SU-DHL-6 (cell line): Measurements from ENCODE around the gene SLC38A3.

Experiments used
- H2AFZ ChIP-seq: fragments of 200-600 bp; sonication (generic); 2 replicates; pipeline ENCODE4 v1.6.1; 2014; ENCODE audit warnings: low read depth, mild to moderate bottlenecking, moderate library complexity, mixed read lengths, antibody characterized with exemption, low read length; ENCODE audit not compliant: severe bottlenecking
- H3F3A ChIP-seq: fragments of 200-600 bp; shearing (Covaris generic); 2 replicates; pipeline ENCODE4 v1.6.0; 2016; ENCODE audit warnings: antibody characterized with exemption, mild to moderate bottlenecking; ENCODE audit not compliant: insufficient read depth
- H3K27ac ChIP-seq: fragments of 200-600 bp; sonication (generic); 2 replicates; pipeline ENCODE4 v1.5.1; 2016; ENCODE audit warnings: low read depth, mild to moderate bottlenecking, low read length, moderate library complexity, mixed read lengths
- H3K27me3 ChIP-seq: fragments of 200-600 bp; sonication (generic), shearing (Covaris generic); 2 replicates; pipeline ENCODE4 v1.6.0; 2014; ENCODE audit warnings: mild to moderate bottlenecking, low read length
- H3K36me3 ChIP-seq: fragments of 200-600 bp; sonication (generic); 2 replicates; pipeline ENCODE4 v1.6.1; 2014; ENCODE audit warnings: mild to moderate bottlenecking, low read length, mixed read lengths
- H3K4me2 ChIP-seq: fragments of 300-600, 200-600 bp; shearing (Covaris generic), sonication (generic); 2 replicates; pipeline ENCODE4 v1.6.0; 2014; ENCODE audit warnings: low read length, low read depth, mild to moderate bottlenecking; ENCODE audit not compliant: poor library complexity, severe bottlenecking
- H3K4me3 ChIP-seq: fragments of 200-600 bp; sonication (generic); 2 replicates; pipeline ENCODE4 v1.5.1; 2014; ENCODE audit warnings: antibody characterized with exemption, low read length, mild to moderate bottlenecking, mixed read lengths; ENCODE audit not compliant: insufficient read depth, poor library complexity, severe bottlenecking
- H3K79me2 ChIP-seq: fragments of 200-600 bp; sonication (generic); 2 replicates; pipeline ENCODE4 v1.6.1; 2014; ENCODE audit warnings: mild to moderate bottlenecking, low read length, moderate library complexity; ENCODE audit not compliant: insufficient read depth
- H3K9ac ChIP-seq: fragments of 200-600 bp; sonication (generic); 2 replicates; pipeline ENCODE4 v1.7.0; 2014; ENCODE audit warnings: mild to moderate bottlenecking, low read length
- H3K9me2 ChIP-seq: fragments of 200-600 bp; sonication (generic); replicated peaks from 2 replicates; pipeline ENCODE4 v1.6.1; 2014; ENCODE audit warnings: low read length; ENCODE audit not compliant: insufficient read depth
- H3K9me3 ChIP-seq: fragments of 200-600 bp; sonication (generic); 2 replicates; pipeline ENCODE4 v1.6.1; 2014; ENCODE audit warnings: low read length, mixed read lengths; ENCODE audit not compliant: insufficient read depth
- H4K20me1 ChIP-seq: fragments of 200-600 bp; sonication (generic); 2 replicates; pipeline ENCODE4 v1.6.1; 2014; ENCODE audit warnings: low read depth, mild to moderate bottlenecking, antibody characterized with exemption, low read length, moderate library complexity, mixed read lengths
- EZH2phosphoT487 ChIP-seq: fragments of 200-600 bp; sonication (generic), shearing (Covaris generic); conservative IDR thresholded peaks from 2 replicates; pipeline ENCODE4 v1.6.1; 2018; ENCODE audit warnings: mild to moderate bottlenecking, antibody characterized with exemption, low read length, moderate library complexity, mixed read lengths
- TF ChIP-seq, protein P1 (sequence below): fragments of 200-600 bp; sonication (generic); IDR thresholded peaks from one replicate; pipeline ENCODE4 v1.5.1; 2017; ENCODE audit warnings: antibody characterized with exemption, mild to moderate bottlenecking, low read length, moderate library complexity; ENCODE audit not compliant: insufficient read depth, poor library complexity, severe bottlenecking

SLC38A3 gene

DNA sequence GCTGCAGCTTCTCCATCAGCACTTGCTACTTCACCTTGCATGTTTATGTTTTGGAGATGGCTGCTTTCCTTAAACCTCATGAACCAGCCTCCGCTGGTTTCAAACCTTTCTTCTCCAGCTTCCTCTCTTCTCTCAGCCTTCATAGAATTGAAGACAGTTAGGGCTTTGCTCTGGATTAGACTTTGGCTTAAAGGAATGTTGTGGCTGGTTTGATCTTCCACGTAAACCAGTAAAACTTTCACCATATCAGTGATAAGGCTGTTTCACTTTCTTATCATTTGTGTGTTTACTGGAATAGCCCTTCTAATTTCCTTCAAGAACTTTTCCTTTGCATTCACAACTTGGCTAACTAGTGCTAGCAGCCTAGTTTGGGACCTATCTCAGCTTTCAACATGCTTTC lies 25.4 kb upstream of the SLC38A3 start:
- Histone ChIP-seq H3K4me3 (no peak overlapping the region), H3K27ac (no peak overlapping the region), H3K9me3 (no peaks in the 10 kb centered on the region), H3K36me3 (no peaks in the 10 kb centered on the region), H3K9me2 (no peaks in the 10 kb centered on the region), H3K9ac (no peak overlapping the region), H2AFZ (no peak overlapping the region), H3F3A (no peaks in the 10 kb centered on the region), H3K79me2 (no peaks in the 10 kb centered on the region), H3K27me3 (no peaks in the 10 kb centered on the region), H4K20me1 (no peaks in the 10 kb centered on the region), H3K4me2 (no peak overlapping the region)
- TF ChIP-seq EZH2phosphoT487 = no peak
- TF ChIP-seq, protein P1, sequence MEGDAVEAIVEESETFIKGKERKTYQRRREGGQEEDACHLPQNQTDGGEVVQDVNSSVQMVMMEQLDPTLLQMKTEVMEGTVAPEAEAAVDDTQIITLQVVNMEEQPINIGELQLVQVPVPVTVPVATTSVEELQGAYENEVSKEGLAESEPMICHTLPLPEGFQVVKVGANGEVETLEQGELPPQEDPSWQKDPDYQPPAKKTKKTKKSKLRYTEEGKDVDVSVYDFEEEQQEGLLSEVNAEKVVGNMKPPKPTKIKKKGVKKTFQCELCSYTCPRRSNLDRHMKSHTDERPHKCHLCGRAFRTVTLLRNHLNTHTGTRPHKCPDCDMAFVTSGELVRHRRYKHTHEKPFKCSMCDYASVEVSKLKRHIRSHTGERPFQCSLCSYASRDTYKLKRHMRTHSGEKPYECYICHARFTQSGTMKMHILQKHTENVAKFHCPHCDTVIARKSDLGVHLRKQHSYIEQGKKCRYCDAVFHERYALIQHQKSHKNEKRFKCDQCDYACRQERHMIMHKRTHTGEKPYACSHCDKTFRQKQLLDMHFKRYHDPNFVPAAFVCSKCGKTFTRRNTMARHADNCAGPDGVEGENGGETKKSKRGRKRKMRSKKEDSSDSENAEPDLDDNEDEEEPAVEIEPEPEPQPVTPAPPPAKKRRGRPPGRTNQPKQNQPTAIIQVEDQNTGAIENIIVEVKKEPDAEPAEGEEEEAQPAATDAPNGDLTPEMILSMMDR = no peak

DNA sequence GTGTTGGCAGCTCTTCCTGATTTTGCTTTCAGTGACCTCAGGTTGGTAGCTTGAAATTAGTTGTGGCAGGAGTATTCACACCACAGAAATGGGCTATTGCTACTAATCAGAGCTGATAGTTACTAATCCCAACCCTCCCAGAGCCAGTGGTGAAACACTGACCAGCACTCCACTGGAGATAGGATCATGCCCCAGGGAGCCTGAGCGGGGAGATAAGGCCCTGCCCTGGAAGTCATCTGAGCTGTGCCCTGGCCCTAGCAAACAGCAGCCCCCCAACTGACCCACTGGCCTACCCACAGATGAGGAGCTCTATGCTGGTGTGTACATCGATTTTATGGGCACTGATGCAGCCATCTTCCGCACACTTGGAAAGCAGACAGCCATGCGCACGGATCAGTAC lies 23.1 kb upstream of the SLC38A3 start:
- no peak overlapping the region for H3K4me3 ChIP-seq
- no peaks in the 10 kb centered on the region for H4K20me1 ChIP-seq
- no peaks in the 10 kb centered on the region for H3F3A ChIP-seq
- no peaks in the 10 kb centered on the region for H3K27me3 ChIP-seq
- no peaks in the 10 kb centered on the region for H3K9me3 ChIP-seq
- H3K9me2 ChIP-seq = no peaks in the 10 kb centered on the region
- no peaks in the 10 kb centered on the region for H3K79me2 ChIP-seq
- H3K36me3 ChIP-seq = no peaks in the 10 kb centered on the region
- H3K4me2 ChIP-seq = no peak overlapping the region
- H2AFZ ChIP-seq = no peak overlapping the region
- no peak overlapping the region for H3K9ac ChIP-seq
- no peak overlapping the region for H3K27ac ChIP-seq
- TF ChIP-seq EZH2phosphoT487 = no peak
- TF ChIP-seq, protein P1 = no peak

DNA sequence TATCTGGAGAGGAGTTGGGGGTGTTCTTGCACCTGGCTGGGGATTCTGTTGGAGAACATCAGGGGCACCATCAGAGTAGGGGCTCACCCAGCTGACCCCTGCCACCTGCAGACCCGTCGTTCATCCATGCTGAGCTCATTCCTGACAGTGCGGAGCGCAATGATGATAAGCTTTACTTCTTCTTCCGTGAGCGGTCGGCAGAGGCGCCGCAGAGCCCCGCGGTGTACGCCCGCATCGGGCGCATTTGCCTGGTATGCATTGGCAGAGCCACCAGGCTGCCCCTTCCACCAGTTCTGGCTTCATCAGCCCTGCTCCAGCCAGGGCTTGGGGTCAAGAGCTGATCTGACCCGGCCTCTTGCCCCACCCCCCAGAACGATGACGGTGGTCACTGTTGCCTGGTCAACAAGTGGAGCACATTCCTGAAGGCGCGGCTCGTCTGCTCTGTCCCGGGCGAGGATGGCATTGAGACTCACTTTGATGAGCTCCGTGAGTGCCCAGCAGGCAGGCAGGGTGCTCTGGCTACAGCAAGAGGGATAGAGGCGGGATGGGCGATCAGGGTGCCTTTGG lies 22.5 kb upstream of the SLC38A3 start:
- Histone ChIP-seq H4K20me1 (no peaks in the 10 kb centered on the region), H2AFZ (no peak overlapping the region), H3K4me2 (no peak overlapping the region), H3F3A (no peaks in the 10 kb centered on the region), H3K27ac (no peak overlapping the region), H3K27me3 (no peaks in the 10 kb centered on the region), H3K36me3 (no peaks in the 10 kb centered on the region), H3K79me2 (no peaks in the 10 kb centered on the region), H3K9me3 (no peaks in the 10 kb centered on the region), H3K9me2 (no peaks in the 10 kb centered on the region), H3K4me3 (no peak overlapping the region), H3K9ac (no peak overlapping the region)
- TF ChIP-seq, protein P1 = no peak
- TF ChIP-seq EZH2phosphoT487 = no peak
